HG02642 (cell line): ENCODE measurements around the gene INTS3.

Experiments used
- ATAC-seq: cut with Tn5 transposase; IDR thresholded peaks from one replicate; pipeline ENCODE4 v1.9.1; 2021; ENCODE audit warnings: mild to moderate bottlenecking; ENCODE audit not compliant: unreplicated experiment, poor library complexity

INTS3 gene, protein sequence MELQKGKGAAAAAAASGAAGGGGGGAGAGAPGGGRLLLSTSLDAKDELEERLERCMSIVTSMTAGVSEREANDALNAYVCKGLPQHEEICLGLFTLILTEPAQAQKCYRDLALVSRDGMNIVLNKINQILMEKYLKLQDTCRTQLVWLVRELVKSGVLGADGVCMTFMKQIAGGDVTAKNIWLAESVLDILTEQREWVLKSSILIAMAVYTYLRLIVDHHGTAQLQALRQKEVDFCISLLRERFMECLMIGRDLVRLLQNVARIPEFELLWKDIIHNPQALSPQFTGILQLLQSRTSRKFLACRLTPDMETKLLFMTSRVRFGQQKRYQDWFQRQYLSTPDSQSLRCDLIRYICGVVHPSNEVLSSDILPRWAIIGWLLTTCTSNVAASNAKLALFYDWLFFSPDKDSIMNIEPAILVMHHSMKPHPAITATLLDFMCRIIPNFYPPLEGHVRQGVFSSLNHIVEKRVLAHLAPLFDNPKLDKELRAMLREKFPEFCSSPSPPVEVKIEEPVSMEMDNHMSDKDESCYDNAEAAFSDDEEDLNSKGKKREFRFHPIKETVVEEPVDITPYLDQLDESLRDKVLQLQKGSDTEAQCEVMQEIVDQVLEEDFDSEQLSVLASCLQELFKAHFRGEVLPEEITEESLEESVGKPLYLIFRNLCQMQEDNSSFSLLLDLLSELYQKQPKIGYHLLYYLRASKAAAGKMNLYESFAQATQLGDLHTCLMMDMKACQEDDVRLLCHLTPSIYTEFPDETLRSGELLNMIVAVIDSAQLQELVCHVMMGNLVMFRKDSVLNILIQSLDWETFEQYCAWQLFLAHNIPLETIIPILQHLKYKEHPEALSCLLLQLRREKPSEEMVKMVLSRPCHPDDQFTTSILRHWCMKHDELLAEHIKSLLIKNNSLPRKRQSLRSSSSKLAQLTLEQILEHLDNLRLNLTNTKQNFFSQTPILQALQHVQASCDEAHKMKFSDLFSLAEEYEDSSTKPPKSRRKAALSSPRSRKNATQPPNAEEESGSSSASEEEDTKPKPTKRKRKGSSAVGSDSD

DNA sequence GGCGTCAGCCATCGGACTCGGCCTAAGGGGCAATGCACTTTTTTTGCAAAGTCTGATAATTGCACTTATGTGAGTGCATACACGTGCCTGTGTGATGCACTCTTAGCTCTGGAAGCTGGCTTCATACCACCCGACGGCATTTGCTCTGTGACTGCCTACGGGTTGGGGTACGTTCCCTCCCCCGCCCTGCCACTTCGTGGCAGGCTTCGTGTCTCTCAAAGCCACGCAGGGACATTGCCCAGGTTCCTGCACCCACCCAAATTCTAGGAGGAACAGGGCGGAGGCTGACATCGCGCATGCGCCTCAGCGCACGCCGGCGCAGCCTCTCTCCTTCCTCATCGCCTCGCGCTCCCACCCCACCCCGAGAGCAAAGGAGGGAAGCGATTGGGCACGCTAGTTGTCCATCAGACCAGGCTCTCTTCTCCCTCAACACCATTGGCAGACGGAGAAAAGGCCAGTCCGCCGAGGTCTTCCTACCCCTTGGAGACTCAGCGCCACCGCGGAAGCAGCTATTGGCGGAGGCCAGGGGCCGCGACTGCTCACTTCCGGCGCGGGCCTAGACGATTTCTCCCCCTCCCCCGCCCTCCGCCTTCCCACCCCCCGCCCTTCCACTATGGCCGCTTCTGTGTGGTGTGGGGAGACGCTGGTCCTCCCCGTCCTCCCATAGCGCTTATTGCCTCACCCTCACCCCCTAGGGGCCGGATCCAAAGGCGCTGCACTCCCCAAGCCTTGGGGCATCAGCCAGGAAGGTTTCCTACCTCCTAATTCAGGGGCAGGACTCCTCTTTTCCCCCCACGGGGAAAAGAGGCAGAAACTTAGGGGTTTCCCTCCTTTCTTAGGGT is at the start of gene INTS3:
Gene INTS3 (plus strand): TSS at position 588 of the 842 bp plus-strand sequence. CDS start 585 bp downstream, outside the sequence.
- peak; percentile 95 for ATAC-seq

DNA sequence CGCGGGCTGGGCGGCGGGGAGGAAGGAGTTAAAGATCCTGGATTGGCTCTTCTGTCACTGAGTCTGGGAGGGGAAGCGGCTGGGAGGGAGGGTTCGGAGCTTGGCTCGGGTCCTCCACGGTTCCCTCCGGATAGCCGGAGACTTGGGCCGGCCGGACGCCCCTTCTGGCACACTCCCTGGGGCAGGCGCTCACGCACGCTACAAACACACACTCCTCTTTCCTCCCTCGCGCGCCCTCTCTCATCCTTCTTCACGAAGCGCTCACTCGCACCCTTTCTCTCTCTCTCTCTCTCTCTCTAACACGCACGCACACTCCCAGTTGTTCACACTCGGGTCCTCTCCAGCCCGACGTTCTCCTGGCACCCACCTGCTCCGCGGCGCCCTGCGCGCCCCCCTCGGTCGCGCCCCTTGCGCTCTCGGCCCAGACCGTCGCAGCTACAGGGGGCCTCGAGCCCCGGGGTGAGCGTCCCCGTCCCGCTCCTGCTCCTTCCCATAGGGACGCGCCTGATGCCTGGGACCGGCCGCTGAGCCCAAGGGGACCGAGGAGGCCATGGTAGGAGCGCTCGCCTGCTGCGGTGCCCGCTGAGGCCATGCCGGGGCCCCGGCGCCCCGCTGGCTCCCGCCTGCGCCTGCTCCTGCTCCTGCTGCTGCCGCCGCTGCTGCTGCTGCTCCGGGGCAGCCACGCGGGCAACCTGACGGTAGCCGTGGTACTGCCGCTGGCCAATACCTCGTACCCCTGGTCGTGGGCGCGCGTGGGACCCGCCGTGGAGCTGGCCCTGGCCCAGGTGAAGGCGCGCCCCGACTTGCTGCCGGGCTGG is 49.1 kb upstream of the INTS3 start, which contains the start of gene NPR1:
Gene NPR1 (plus strand): TSS at position 170 of the 818 bp plus-strand sequence. CDS start 421 bp downstream, at position 591.
- ATAC-seq = no peak

DNA sequence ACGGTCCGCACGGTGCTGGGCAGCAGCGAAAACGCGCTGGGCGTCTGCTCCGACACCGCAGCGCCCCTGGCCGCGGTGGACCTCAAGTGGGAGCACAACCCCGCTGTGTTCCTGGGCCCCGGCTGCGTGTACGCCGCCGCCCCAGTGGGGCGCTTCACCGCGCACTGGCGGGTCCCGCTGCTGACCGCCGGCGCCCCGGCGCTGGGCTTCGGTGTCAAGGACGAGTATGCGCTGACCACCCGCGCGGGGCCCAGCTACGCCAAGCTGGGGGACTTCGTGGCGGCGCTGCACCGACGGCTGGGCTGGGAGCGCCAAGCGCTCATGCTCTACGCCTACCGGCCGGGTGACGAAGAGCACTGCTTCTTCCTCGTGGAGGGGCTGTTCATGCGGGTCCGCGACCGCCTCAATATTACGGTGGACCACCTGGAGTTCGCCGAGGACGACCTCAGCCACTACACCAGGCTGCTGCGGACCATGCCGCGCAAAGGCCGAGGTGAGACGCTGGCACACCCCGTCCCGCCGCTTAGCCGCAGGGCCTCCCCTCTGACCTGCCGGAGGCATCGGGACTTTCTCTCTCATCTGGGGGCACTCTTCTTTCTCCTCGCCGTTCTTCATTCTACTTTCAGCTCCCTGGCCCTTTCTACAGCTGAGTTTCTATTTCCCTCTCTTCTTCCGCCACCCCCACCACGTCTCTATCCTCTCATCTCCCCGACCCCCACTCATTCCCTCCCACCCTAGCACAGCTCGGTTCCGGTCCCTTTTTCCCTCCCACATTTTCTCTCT is 48.3 kb upstream of the INTS3 start:
- ATAC-seq = no peak

DNA sequence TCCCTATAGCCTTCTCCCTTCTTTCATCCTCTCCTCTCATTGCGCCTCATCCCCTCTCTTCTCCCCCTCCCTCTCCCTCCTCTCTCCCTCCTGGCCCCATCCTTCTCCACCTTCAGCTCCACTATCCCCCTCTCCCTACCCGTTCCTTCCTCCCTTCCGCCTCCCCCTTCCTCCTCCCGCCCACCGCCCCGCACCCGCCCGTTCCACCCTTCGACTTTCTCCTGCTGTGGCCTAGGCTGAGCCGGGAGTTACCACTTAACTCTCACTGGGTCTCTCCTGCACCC is 47.8 kb upstream of the INTS3 start:
- no peak for ATAC-seq

DNA sequence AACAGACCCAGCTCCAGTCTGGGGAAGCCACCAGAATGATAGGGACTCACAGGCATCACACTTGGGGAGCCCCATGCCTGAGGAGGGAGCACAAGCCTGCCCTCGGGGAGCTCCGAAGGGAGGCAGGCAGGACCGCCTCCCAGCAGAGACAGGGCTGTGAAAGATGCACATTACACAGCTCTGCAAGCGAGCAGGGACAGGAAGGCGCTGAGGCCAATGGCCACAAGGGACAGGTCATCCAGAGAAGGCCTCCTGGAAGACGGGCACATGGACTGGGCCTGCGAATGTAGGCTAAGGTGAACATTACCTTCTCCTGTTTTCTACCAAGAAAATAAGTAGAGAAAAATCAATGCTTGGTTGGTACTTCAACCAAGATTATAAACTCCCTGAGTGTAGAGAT is 45.1 kb upstream of the INTS3 start:
- no peak for ATAC-seq

DNA sequence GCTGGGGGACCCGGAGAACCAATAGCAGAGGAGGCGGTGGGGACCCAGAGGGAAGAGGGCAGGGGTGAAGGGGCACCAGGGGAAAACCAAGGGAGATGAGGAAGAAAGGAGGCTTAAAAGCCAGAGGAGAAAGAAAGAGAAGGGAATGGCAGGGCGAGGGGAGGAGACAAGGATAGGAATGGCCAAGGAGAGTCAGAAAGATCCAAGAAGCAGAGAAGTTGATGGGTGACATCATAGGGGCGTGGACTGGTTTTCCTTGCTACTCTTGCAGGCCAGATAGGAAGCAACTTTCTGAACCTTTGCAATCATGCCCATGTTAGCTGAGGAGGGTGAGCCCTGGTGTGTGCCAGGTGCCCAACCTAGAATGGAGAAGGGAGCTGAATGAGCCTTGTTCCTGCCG is 44.0 kb upstream of the INTS3 start:
- no peak for ATAC-seq

DNA sequence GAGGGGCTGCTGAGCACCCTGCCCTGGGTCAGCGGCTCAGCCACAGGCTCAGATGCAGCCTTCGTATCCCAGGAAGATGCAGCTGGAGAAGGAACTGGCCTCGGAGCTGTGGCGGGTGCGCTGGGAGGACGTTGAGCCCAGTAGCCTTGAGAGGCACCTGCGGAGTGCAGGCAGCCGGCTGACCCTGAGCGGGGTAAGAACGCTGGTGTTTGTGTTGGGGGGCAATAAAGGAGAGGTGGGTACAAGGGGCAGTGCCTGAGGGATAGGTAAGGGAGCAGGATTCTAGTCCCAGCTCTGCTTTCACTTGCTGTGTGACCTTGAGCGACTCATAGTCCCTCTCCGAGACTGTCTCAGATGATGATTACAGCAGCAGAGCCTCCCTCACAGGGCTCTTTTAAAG is 43.0 kb upstream of the INTS3 start:
- no peak for ATAC-seq

DNA sequence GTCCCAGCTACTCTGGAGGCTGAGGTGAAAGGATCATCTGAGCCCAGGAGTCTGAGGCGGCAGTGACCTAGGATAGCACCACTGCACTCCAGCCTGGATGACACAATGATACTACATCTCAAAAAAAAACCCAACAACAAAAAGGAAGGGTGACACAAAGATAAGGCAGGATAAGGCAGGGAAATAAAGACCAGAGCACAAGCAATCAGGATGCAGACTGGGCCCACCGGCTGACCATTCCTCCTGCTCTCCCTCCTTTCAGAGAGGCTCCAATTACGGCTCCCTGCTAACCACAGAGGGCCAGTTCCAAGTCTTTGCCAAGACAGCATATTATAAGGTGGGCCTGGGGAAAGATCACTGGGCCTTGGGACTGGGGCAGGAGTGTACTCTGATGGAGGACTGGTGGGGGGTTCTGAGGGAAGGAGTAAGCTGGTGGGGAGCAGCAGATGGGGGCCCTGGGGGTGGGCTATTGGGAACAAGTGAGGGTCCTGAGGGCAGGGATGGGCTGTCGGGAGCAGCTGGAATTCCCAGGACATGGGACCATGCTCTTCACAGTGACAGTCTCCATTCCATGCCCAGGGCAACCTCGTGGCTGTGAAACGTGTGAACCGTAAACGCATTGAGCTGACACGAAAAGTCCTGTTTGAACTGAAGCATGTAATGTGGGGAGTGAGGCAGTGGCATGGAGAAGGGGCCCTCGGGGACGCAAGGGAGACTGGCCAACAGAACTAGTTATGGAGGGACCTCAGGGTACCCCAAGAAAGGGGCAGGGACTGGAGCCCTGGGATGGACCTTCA is 42.1 kb upstream of the INTS3 start:
- no peak for ATAC-seq

DNA sequence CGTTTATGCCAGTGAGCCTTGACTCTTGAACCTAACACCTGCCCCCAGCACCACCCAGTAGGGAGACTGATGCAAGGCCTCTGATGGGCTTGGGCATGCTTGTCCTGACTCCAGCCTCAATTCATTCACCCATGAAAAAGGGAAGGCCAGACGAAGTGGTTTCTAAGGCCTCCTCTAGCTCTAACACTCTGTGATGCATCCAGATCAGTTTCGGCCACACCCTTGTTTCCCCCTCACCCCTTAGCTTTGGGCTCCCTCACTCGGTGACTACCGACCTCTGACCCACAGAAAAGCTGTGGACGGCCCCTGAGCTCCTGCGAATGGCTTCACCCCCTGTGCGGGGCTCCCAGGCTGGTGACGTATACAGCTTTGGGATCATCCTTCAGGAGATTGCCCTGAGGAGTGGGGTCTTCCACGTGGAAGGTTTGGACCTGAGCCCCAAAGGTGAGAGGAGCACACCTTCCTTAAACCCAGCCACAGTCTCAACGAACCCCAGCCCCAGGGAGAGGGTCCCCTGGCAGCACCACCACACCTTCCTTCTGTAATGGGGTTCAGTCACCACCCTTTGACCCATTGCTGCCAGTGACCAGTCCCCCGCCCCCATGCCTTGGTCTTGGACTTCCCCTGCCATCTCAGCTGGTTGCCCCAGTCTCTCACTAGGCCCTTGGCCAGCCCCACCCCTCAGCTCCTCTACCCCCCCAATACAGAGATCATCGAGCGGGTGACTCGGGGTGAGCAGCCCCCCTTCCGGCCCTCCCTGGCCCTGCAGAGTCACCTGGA is 40.3 kb upstream of the INTS3 start:
- no peak for ATAC-seq

DNA sequence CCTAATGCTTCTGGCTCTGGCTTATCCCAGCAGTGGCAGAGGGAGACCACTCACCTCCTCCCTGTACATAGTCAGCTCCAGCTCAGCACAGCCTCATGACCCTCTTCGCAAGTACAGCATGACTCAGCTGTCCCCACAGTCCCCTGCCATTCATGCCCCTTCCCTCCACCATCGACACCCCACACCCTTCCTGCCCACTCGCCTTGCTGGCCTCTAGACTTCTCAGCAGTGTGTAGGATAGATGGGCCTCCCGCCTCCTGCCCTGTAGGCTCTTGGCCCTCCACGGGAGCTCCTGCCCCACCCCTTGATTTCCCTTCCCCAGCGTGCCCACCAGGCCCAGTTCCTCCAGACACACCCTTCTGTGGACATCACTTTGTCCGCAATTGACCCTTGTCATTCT is 39.6 kb upstream of the INTS3 start:
- no peak for ATAC-seq

DNA sequence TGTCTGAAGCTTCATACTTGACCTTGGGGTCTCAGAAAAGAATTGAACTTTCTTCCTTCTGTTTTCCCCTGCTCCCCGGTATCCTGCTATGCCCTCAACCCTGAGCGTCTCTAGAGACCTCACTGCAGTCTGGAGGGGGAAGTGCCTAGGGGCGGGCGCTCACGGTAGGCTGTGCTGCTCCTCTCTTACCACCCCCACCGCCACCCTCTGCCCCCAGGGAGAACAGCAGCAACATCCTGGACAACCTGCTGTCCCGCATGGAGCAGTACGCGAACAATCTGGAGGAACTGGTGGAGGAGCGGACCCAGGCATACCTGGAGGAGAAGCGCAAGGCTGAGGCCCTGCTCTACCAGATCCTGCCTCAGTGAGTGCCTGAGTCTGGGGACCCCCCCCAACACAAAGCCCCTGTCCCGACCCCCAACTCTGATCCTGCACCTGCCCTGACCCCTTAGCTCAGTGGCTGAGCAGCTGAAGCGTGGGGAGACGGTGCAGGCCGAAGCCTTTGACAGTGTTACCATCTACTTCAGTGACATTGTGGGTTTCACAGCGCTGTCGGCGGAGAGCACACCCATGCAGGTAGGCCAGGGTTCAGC is 39.0 kb upstream of the INTS3 start:
- no peak for ATAC-seq

DNA sequence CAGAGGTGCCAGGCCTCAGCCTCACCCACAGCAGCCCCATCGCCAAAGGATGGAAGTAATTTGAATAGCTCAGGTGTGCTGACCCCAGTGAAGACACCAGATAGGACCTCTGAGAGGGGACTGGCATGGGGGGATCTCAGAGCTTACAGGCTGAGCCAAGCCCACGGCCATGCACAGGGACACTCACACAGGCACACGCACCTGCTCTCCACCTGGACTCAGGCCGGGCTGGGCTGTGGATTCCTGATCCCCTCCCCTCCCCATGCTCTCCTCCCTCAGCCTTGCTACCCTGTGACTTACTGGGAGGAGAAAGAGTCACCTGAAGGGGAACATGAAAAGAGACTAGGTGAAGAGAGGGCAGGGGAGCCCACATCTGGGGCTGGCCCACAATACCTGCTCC is 34.4 kb upstream of the INTS3 start:
- ATAC-seq = no peak

DNA sequence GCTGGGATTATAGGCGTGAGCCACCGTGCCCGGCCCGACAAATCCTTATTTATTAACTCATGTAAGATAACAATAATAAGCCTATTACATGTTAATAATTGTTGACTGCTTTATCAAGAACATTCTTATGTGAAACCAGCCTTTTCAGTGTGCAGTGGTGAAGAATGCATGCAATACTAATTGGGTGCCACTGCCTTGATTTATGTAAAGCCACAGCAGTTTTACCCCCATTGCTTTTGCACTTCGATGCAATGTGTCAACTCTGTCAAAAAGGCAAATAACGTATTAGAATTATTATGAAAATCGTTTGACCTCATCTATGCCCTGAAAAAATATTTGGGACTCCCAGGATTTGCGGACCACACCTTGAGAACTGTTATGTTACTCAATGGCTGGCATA is 31.1 kb upstream of the INTS3 start:
- ATAC-seq = no peak

DNA sequence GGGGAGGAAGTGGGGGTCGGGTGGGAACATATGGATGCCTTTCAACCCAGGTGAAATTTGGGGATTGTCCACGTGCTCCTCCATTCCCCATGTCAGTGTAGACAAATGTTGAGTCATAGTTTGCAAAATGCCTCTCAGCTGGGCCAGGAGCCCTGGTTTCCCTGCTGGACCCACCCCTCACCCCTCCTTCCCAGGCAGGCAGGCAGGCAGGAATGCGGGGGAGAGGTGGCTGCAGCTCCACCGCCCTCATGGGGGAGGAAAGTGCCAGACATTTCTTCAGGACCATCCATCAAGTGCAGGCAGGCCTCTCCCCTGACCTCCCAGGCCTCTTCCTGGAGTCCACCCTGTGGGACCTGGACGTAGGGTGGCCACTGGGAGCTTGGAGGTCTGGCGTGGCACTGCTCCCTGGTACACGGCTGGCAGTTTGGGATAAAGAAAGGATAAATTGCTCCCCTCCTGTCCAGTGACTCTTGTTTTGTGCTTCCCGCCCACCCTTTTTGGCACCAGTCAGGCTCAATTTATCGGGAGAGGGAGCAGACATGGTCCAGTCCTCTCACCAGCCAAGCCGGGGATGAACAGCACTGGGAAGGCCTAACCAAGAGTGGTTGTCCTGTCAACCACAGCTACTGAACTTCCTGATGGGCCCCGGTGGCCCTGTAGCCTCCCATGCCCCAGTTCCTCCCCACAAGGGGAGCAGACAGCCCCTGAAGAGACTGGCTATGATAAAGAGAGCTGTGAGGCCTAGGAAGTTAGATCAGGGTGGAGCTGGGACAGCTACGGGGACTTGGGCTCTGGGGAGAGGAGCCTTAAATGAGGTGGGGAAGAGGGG is 30.4 kb upstream of the INTS3 start:
- ATAC-seq = no peak

DNA sequence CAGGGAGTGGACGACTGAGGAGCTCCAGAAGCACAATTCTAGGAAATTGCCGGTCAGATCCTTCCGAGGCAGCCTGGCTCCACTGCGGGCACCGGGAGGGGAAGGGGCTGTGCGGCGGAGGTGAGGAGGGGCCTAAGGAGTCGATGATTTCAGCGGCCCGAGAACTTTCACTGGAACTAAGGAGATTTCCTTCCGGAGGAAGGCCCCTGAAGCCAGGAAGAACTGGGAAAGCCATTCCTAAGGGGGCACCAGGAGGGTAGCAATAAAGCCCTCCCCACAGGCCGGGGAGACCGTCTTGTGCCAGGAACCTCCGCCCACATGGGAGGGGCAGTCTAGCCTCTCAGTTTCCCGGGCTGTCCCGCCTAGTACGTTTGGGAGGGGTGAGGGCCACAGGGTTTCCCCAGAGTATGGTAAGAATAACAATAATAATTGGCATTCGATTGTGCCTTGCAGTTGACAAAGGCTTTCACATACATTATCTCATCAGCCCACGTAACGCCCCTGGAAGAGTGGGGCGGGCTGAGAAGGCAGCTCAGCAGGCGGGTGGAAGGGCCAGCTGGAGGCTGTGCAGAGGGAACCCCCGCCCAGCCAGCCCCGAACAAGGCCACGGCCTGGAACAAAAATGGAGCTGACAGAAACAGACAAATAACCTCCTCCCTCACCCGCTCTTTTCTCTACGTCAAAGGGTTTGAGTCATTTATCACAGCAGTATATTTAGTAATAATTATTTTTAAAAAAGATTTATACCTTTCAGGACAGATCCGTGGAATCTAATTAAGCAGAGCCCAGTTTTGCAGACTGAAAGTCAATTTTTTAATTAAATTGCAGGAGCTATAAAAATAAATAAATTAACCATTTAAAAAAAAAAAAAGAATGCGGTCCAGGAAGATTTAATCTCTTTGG is 29.6 kb upstream of the INTS3 start:
- no peak for ATAC-seq
